HL-60 (cell line): Measurements from ENCODE around the gene ADIPOR2.

Source experiments
- POLR2AphosphoS5 ChIP-seq: IDR thresholded peaks from 2 replicates; pipeline ENCODE4 v1.6.1; 2012; ENCODE audit warnings: low read depth
- SPI1 ChIP-seq: IDR thresholded peaks from 2 replicates; pipeline ENCODE4 v1.6.1; 2012; ENCODE audit warnings: low read depth, mild to moderate bottlenecking, borderline replicate concordance
- TF ChIP-seq, protein P1 (sequence below): IDR thresholded peaks from one replicate; pipeline ENCODE4 v1.5.1; 2011; ENCODE audit warnings: low read length, control low read depth, inconsistent platforms; ENCODE audit not compliant: insufficient read depth

DNA sequence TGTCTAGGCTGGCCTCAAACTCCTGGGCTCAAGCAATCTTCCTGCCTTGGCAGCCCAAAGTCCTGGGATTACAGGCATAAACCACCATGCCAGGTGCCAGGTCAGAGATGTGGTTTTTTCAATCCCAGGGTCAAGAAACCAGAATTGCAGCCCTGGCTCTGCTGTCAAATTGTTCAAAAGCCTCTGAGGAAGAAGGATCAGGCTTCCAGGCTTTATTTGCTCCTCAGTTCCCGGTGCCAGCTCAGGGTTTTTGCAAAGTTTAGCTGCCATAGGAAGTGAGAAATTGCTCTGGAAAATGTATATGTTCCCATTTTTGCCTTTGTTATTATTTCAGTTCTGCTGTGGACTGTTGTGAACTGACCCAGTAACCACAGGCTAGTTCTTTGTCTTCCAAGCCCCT lies 33.2 kb upstream of the ADIPOR2 start:
- TF ChIP-seq, protein P1, sequence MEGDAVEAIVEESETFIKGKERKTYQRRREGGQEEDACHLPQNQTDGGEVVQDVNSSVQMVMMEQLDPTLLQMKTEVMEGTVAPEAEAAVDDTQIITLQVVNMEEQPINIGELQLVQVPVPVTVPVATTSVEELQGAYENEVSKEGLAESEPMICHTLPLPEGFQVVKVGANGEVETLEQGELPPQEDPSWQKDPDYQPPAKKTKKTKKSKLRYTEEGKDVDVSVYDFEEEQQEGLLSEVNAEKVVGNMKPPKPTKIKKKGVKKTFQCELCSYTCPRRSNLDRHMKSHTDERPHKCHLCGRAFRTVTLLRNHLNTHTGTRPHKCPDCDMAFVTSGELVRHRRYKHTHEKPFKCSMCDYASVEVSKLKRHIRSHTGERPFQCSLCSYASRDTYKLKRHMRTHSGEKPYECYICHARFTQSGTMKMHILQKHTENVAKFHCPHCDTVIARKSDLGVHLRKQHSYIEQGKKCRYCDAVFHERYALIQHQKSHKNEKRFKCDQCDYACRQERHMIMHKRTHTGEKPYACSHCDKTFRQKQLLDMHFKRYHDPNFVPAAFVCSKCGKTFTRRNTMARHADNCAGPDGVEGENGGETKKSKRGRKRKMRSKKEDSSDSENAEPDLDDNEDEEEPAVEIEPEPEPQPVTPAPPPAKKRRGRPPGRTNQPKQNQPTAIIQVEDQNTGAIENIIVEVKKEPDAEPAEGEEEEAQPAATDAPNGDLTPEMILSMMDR = no peak
- no peak for TF ChIP-seq POLR2AphosphoS5
- TF ChIP-seq SPI1 = no peak
